ENCODE measurements around the gene CNP. TPM values are rescaled to one million over a fixed set of nuclear protein-coding genes. Genes with fewer than 3 reads are reported as not detected.

Gene CNP
- total RNA-seq, 1 experiment from 2014 or later = 79.9 TPM

- Histone ChIP-seq H3K36me3 (ENCODE audit: control insufficient read depth, insufficient read depth, low read length) (no peaks in the 10 kb centered on the region), H3K9me3 (ENCODE audit: control insufficient read depth, insufficient read depth, low read depth, low read length) (no peaks in the 10 kb centered on the region), H3K4me1 (ENCODE audit: control insufficient read depth, insufficient read depth, low read length) (no peaks in the 10 kb centered on the region), H3K27me3 (ENCODE audit: control insufficient read depth, insufficient read depth, low read length) (no peaks in the 10 kb centered on the region), H3K27ac (ENCODE audit: low read length) (no peak overlapping the region), H3K4me3 (ENCODE audit: low read depth in 2 of 2, low read length in 2 of 2) (no peak overlapping the region)
- DNase-seq (ENCODE audit: low read depth, low spot score) (no peak), ATAC-seq (no peak)
- intact Hi-C loops (cut with micrococcal nuclease; ENCODE audit: unreplicated experiment) (no loop called here), in situ Hi-C loops (cut with HindIII; ENCODE audit: low pct_unique_long_range_greater_than_20kb, low sequenced_read_pairs) (no loop called here)
- POLR2A ChIA-PET = interaction anchor here (0.6 kb wide), 1 partner anchor 31 kb away, joined by 4 read pairs; no protein-coding TSS in a partner anchor
- TF ChIP-seq REST (IDR thresholded peaks at IDR 0.05; ENCODE audit: insufficient read depth in 1 of 2, low read depth in 2 of 2, low read length in 1 of 2) (no peak), POLR2AphosphoS5 (IDR thresholded peaks at IDR 0.05; ENCODE audit: low read depth, low read length) (no peak), TCF7L2 (IDR thresholded peaks at IDR 0.05; ENCODE audit: low read depth, low read length) (no peak), SIN3A (IDR thresholded peaks at IDR 0.05; ENCODE audit: borderline replicate concordance, insufficient read depth, low read depth, low read length) (no peak)
- TF ChIP-seq, protein P1, sequence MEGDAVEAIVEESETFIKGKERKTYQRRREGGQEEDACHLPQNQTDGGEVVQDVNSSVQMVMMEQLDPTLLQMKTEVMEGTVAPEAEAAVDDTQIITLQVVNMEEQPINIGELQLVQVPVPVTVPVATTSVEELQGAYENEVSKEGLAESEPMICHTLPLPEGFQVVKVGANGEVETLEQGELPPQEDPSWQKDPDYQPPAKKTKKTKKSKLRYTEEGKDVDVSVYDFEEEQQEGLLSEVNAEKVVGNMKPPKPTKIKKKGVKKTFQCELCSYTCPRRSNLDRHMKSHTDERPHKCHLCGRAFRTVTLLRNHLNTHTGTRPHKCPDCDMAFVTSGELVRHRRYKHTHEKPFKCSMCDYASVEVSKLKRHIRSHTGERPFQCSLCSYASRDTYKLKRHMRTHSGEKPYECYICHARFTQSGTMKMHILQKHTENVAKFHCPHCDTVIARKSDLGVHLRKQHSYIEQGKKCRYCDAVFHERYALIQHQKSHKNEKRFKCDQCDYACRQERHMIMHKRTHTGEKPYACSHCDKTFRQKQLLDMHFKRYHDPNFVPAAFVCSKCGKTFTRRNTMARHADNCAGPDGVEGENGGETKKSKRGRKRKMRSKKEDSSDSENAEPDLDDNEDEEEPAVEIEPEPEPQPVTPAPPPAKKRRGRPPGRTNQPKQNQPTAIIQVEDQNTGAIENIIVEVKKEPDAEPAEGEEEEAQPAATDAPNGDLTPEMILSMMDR (IDR thresholded peaks at IDR 0.05) = no peak
- CTCF ChIA-PET = no interaction called here
- no TSS peak for BruUV-seq (replicated peaks)
Observed at GRCh38 chr17:41942626-41943373, 23.8 kb upstream of the CNP start.

DNA sequence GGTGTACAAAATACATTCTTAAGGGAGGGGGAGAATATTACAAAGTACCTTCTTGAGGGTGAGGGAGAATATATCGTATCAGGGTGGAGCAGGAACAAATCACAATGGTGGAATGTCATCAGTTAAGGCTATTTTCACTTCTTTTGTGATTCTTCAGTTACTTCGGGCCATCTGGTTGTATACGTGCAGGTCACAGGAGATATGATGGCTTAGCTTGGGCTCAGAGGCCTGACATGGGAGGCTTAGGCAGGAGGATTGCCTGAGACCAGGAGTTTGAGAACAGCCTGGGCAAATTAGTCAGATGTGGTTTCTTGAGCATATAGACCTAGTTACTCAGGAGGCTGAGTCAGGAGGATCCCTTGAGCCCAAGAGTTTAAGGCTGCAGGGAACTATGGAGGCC, 23.1 kb upstream of the CNP start:
- intact Hi-C loops (cut with micrococcal nuclease; ENCODE audit: unreplicated experiment) = no loop called here
- in situ Hi-C loops (cut with HindIII; ENCODE audit: low pct_unique_long_range_greater_than_20kb, low sequenced_read_pairs) = no loop called here
- Histone ChIP-seq H3K9me3 (ENCODE audit: control insufficient read depth, insufficient read depth, low read depth, low read length) (no peaks in the 10 kb centered on the region), H3K4me3 (ENCODE audit: low read depth in 2 of 2, low read length in 2 of 2) (no peak overlapping the region), H3K27me3 (ENCODE audit: control insufficient read depth, insufficient read depth, low read length) (no peaks in the 10 kb centered on the region), H3K36me3 (ENCODE audit: control insufficient read depth, insufficient read depth, low read length) (no peaks in the 10 kb centered on the region), H3K27ac (ENCODE audit: low read length) (no peak overlapping the region), H3K4me1 (ENCODE audit: control insufficient read depth, insufficient read depth, low read length) (no peaks in the 10 kb centered on the region)
- no TSS peak for BruUV-seq (replicated peaks)
- DNase-seq (ENCODE audit: low read depth, low spot score) (no peak), ATAC-seq (no peak)
- TF ChIP-seq, protein P1 (IDR thresholded peaks at IDR 0.05) = no peak
- TF ChIP-seq TCF7L2 (IDR thresholded peaks at IDR 0.05; ENCODE audit: low read depth, low read length) = no peak
- TF ChIP-seq SIN3A (IDR thresholded peaks at IDR 0.05; ENCODE audit: borderline replicate concordance, insufficient read depth, low read depth, low read length) = no peak
- no peak for TF ChIP-seq POLR2AphosphoS5 (IDR thresholded peaks at IDR 0.05; ENCODE audit: low read depth, low read length)
- no peak for TF ChIP-seq REST (IDR thresholded peaks at IDR 0.05; ENCODE audit: insufficient read depth in 1 of 2, low read depth in 2 of 2, low read length in 1 of 2)
- ChIA-PET POLR2A (no interaction called here), CTCF (no interaction called here)

Data from Panc1 (cell line).